ENCODE results near the gene MSLN.

Gene MSLN

GRCh38 chr16:814974-815373, 54.4 kb downstream of the MSLN start:
- DNase-seq (ENCODE audit: low spot score) = no peak
- ChIA-PET CTCF (interaction anchor here (2.0 kb wide), 1 partner anchor 243 kb away, joined by 10 read pairs; no protein-coding TSS in a partner anchor), POLR2A (ENCODE audit: low non-redundant PET) (no interaction called here)
- H3K27ac ChIP-seq = no peak overlapping the region
- TF ChIP-seq, protein P1, sequence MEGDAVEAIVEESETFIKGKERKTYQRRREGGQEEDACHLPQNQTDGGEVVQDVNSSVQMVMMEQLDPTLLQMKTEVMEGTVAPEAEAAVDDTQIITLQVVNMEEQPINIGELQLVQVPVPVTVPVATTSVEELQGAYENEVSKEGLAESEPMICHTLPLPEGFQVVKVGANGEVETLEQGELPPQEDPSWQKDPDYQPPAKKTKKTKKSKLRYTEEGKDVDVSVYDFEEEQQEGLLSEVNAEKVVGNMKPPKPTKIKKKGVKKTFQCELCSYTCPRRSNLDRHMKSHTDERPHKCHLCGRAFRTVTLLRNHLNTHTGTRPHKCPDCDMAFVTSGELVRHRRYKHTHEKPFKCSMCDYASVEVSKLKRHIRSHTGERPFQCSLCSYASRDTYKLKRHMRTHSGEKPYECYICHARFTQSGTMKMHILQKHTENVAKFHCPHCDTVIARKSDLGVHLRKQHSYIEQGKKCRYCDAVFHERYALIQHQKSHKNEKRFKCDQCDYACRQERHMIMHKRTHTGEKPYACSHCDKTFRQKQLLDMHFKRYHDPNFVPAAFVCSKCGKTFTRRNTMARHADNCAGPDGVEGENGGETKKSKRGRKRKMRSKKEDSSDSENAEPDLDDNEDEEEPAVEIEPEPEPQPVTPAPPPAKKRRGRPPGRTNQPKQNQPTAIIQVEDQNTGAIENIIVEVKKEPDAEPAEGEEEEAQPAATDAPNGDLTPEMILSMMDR (conservative IDR thresholded peaks at IDR 0.05; ENCODE audit: low read depth) = no peak

GRCh38 chr16:815861-816260, 55.3 kb downstream of the MSLN start:
- DNase-seq (ENCODE audit: low spot score) = no peak
- POLR2A ChIA-PET (ENCODE audit: low non-redundant PET) = no interaction called here
- CTCF ChIA-PET = interaction anchor here (2.0 kb wide), 1 partner anchor 242 kb away, joined by 10 read pairs; no protein-coding TSS in a partner anchor
- H3K27ac ChIP-seq = no peak overlapping the region
- TF ChIP-seq, protein P1 (conservative IDR thresholded peaks at IDR 0.05; ENCODE audit: low read depth) = no peak

GRCh38 chr16:817001-817906, 56.7 kb downstream of the MSLN start:
- TF ChIP-seq, protein P1 (conservative IDR thresholded peaks at IDR 0.05; ENCODE audit: low read depth) = no peak
- POLR2A ChIA-PET (ENCODE audit: low non-redundant PET) = no interaction called here
- no peak overlapping the region for H3K27ac ChIP-seq
- CTCF ChIA-PET = interaction anchor here (0.7 to 0.9 kb wide), 2 partner anchors 238 to 387 kb away, joined by 4 read pairs; no protein-coding TSS in a partner anchor
- no peak for DNase-seq (ENCODE audit: low spot score)

DNA sequence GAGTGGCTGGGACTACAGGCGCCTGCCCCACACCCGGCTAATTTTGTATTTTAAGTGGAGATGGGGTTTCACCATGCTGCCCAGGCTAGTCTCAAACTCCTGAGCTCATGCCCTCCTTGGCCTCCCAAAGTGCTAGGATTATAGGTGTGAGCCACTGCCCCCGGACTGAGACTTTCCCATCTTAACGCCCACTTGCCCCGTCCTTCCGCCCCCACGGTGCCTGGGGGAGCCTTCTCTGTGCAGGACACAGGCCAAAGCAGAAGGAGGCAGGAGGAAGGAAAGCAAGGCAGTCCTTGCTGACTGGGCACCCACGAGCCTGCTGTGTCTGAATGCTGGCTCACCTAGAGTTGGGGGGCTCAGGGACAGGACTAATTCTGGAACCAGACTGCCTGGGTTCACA, 57.6 kb downstream of the MSLN start:
- TF ChIP-seq, protein P1 (conservative IDR thresholded peaks at IDR 0.05; ENCODE audit: low read depth) = no peak
- ChIA-PET POLR2A (ENCODE audit: low non-redundant PET) (no interaction called here), CTCF (no interaction called here)
- no peak overlapping the region for H3K27ac ChIP-seq
- no peak for DNase-seq (ENCODE audit: low spot score)
